Peyer's patch (tissue), 4 donors: ENCODE results near the gene SLC22A23. TPM values are rescaled to one million over a fixed set of nuclear protein-coding genes. Genes with fewer than 3 reads are reported as not detected.

Source experiments
- DNase-seq, 3 donors: peaks; one replicate each; pipeline ENCODE4 v3.0.0-alpha.2; 2017 to 2019
- H3K27ac ChIP-seq, 4 donors: fragments of 200-600 bp; sonication (generic); one replicate each; pipeline ENCODE4 v1.5.1; 2016 to 2019
- H3K27me3 ChIP-seq, 2 donors: fragments of 200-600 bp; sonication (generic); one replicate each; pipeline ENCODE4 v1.5.1; 2019
- H3K36me3 ChIP-seq, 3 donors: fragments of 200-600 bp; sonication (generic); one replicate each; pipeline ENCODE4 v1.5.1; 2016 to 2019
- H3K4me1 ChIP-seq, 4 donors: fragments of 200-600 bp; sonication (generic); one replicate each; pipeline ENCODE4 v1.5.1; 2016 to 2019
- H3K4me3 ChIP-seq, 4 donors: fragments of 200-600 bp; sonication (generic); 1 replicate in 3 of 4; 2 replicates in 1 of 4; pipeline ENCODE4 v1.5.1; 2016 to 2019; ENCODE audit warnings: mild to moderate bottlenecking in 1 of 4
- H3K9me3 ChIP-seq, 4 donors: fragments of 200-600 bp; sonication (generic); one replicate each; pipeline ENCODE4 v1.5.1; 2016 to 2019; ENCODE audit warnings: mild to moderate bottlenecking in 1 of 4
- POLR2A ChIP-seq, 2 donors: fragments of 450-650 bp; IDR thresholded peaks; one replicate each; pipeline ENCODE4 v1.5.1; 2017; ENCODE audit warnings: antibody characterized with exemption in 2 of 2, mild to moderate bottlenecking in 2 of 2, moderate library complexity in 2 of 2
- total RNA-seq, 4 donors: library from RNA; depleted of rRNA; stranded (reverse); fragments of >200 nt; gene quantifications; one replicate each; pipeline ENCODE4 v1.1.0, GENCODE V29; 2016
- TF ChIP-seq, protein P1 (sequence below), 6 experiments: fragments of 450-650 bp in 4 of 6; fragments of 200-600 bp in 2 of 6; sonication (generic) in 1 of 6; IDR thresholded peaks; one replicate each; pipeline ENCODE4 v1.5.1; 2017 to 2019; ENCODE audit warnings: antibody characterized with exemption in 6 of 6, mild to moderate bottlenecking in 3 of 6, moderate library complexity in 1 of 6

Gene SLC22A23
- total RNA-seq, 4 donors from 2014 or later, result 22.3 to 145 (median 91.6) TPM

GRCh38 chr6:3333263-3333662 lies 123.6 kb downstream of the SLC22A23 start:
- H3K4me3 ChIP-seq, result no peak overlapping the region
- no peaks in the 10 kb centered on the region for H3K27me3 ChIP-seq
- TF ChIP-seq, protein P1, sequence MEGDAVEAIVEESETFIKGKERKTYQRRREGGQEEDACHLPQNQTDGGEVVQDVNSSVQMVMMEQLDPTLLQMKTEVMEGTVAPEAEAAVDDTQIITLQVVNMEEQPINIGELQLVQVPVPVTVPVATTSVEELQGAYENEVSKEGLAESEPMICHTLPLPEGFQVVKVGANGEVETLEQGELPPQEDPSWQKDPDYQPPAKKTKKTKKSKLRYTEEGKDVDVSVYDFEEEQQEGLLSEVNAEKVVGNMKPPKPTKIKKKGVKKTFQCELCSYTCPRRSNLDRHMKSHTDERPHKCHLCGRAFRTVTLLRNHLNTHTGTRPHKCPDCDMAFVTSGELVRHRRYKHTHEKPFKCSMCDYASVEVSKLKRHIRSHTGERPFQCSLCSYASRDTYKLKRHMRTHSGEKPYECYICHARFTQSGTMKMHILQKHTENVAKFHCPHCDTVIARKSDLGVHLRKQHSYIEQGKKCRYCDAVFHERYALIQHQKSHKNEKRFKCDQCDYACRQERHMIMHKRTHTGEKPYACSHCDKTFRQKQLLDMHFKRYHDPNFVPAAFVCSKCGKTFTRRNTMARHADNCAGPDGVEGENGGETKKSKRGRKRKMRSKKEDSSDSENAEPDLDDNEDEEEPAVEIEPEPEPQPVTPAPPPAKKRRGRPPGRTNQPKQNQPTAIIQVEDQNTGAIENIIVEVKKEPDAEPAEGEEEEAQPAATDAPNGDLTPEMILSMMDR (IDR thresholded peaks at IDR 0.05), result no peak
- TF ChIP-seq POLR2A (IDR thresholded peaks at IDR 0.05), result no peak
- H3K9me3 ChIP-seq, result no peaks in the 10 kb centered on the region
- H3K36me3 ChIP-seq, result no peaks in the 10 kb centered on the region
- no peak overlapping the region for H3K27ac ChIP-seq
- peaks cover 0 to 13% (median 0%) of the 10 kb centered on the region in 4 donors for H3K4me1 ChIP-seq
- no peak for DNase-seq

DNA sequence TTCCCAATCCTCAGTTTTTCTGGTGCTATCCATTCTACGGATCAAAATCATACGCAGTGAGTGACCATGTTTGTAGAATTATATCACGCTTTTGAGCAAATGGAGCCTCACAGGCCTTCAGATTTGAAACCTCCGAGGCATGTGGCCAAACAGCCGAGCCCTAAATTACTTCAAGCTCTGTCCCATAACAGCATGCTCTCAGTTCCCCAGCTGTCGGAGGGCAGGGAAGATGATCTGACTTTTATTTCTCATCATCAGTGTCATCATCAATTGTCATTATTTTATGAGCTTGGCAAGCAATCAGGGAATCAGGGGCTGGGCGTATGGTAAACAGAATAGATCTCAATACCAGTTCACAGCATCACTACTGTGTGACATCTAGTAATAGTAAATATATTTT lies 124.9 kb downstream of the SLC22A23 start:
- Histone ChIP-seq H3K4me1 (peaks cover 0 to 1% (median 0%) of the 10 kb centered on the region in 4 donors), H3K27me3 (no peaks in the 10 kb centered on the region), H3K4me3 (no peak overlapping the region), H3K27ac (peak overlapping the region in 1 of 4 donors; percentile 11), H3K9me3 (no peaks in the 10 kb centered on the region), H3K36me3 (no peaks in the 10 kb centered on the region)
- no peak for DNase-seq
- no peak for TF ChIP-seq POLR2A (IDR thresholded peaks at IDR 0.05)
- TF ChIP-seq, protein P1 (IDR thresholded peaks at IDR 0.05), result no peak

DNA sequence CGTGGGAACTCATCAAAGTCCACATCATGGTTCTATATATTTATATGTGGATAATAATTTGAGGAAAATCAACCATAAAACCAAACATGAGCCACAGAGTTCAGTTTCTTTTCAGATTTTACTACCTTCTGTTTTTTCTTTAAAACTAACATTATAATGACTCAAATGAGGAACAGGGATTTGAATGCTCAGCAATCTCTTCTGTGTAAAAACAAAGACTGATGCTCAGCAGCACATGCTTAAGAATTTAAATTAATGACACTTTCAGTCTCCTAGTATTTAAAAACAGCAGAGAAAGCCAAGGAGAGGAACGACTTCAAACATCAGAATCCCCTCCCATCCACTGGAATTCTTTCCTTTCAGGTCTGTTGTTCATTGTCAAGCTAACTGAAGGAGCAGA lies 125.4 kb downstream of the SLC22A23 start:
- peak overlapping the region in 1 of 4 donors; percentile 11 for H3K27ac ChIP-seq
- H3K36me3 ChIP-seq, result no peaks in the 10 kb centered on the region
- TF ChIP-seq, protein P1 (IDR thresholded peaks at IDR 0.05), result no peak
- TF ChIP-seq POLR2A (IDR thresholded peaks at IDR 0.05), result no peak
- H3K9me3 ChIP-seq, result no peaks in the 10 kb centered on the region
- no peak overlapping the region for H3K4me3 ChIP-seq
- no peaks in the 10 kb centered on the region for H3K27me3 ChIP-seq
- DNase-seq, result no peak
- H3K4me1 ChIP-seq, result no peaks in the 10 kb centered on the region

DNA sequence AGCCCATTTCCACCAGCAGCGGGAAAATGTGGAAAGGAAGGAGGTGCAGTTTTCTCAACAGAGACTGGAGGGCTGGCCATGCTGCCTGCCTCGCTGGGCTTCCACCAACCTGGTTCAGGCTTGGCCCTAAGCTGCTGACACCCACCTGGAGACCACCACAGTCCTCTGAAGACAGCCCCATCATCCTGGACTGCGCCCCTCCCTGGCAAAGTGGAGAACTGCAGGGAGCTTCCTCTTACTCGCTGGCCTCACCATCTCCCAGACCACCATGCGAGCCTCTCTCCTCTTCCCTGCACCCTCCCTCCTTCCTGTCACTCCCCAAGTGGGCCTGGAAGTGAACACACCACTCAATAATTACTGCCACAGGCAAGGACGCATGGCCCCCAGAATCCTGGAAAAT lies 126.7 kb downstream of the SLC22A23 start:
- H3K4me3 ChIP-seq, result no peak overlapping the region
- H3K27me3 ChIP-seq, result no peaks in the 10 kb centered on the region
- no peak for TF ChIP-seq POLR2A (IDR thresholded peaks at IDR 0.05)
- TF ChIP-seq, protein P1 (IDR thresholded peaks at IDR 0.05), result no peak
- H3K4me1 ChIP-seq, result peaks cover 0 to 4% (median 0%) of the 10 kb centered on the region in 4 donors
- no peaks in the 10 kb centered on the region for H3K36me3 ChIP-seq
- H3K9me3 ChIP-seq, result no peaks in the 10 kb centered on the region
- H3K27ac ChIP-seq, result peak overlapping the region in 1 of 4 donors; percentile 52
- no peak for DNase-seq

GRCh38 chr6:3329393-3330051 lies 127.3 kb downstream of the SLC22A23 start:
- no peak overlapping the region for H3K4me3 ChIP-seq
- DNase-seq, result no peak
- H3K27ac ChIP-seq, result peak overlapping the region in 1 of 4 donors; percentile 52
- TF ChIP-seq, protein P1 (IDR thresholded peaks at IDR 0.05), result no peak
- TF ChIP-seq POLR2A (IDR thresholded peaks at IDR 0.05), result no peak
- no peaks in the 10 kb centered on the region for H3K9me3 ChIP-seq
- no peaks in the 10 kb centered on the region for H3K27me3 ChIP-seq
- H3K4me1 ChIP-seq, result peaks cover 0 to 4% (median 0%) of the 10 kb centered on the region in 4 donors
- H3K36me3 ChIP-seq, result no peaks in the 10 kb centered on the region
